HEK293 (cell line): ENCODE measurements around the gene FNDC1.

ENCODE experiments used
- AEBP2 ChIP-seq: fragments of 450-650 bp; formaldehyde crosslinking; IDR thresholded peaks from 2 replicates; pipeline ENCODE4 v1.5.1; 2016; ENCODE audit warnings: missing biosample characterization, missing genetic modification characterization, borderline replicate concordance
- ATF2 ChIP-seq: fragments of 450-650 bp; formaldehyde crosslinking; IDR thresholded peaks from 2 replicates; pipeline ENCODE4 v1.5.1; 2016; ENCODE audit warnings: missing biosample characterization, missing genetic modification characterization, low read depth
- BCL6B ChIP-seq: fragments of 450-650 bp; formaldehyde crosslinking; IDR thresholded peaks from 2 replicates; pipeline ENCODE4 v1.5.1; 2017; ENCODE audit warnings: missing biosample characterization, missing genetic modification characterization
- CTCF ChIP-seq: fragments of 450-650 bp; formaldehyde crosslinking; IDR thresholded peaks from 2 replicates; pipeline ENCODE4 v1.5.1; 2016; ENCODE audit warnings: missing biosample characterization, missing genetic modification characterization
- KLF7 ChIP-seq: fragments of 450-650 bp; formaldehyde crosslinking; IDR thresholded peaks from 2 replicates; pipeline ENCODE4 v1.5.1; 2016; ENCODE audit warnings: missing biosample characterization, missing genetic modification characterization, borderline replicate concordance
- PRDM4 ChIP-seq: fragments of 450-650 bp; formaldehyde crosslinking; IDR thresholded peaks from 2 replicates; pipeline ENCODE4 v1.5.1; 2017; ENCODE audit warnings: missing biosample characterization, missing genetic modification characterization
- SCRT2 ChIP-seq: fragments of 450-650 bp; formaldehyde crosslinking; IDR thresholded peaks from 2 replicates; pipeline ENCODE4 v1.5.1; 2016; ENCODE audit warnings: missing biosample characterization, missing genetic modification characterization
- ZBTB1 ChIP-seq: fragments of 450-650 bp; formaldehyde crosslinking; IDR thresholded peaks from 2 replicates; pipeline ENCODE4 v1.5.1; 2016; ENCODE audit warnings: missing biosample characterization, missing genetic modification characterization
- ZBTB7A ChIP-seq: fragments of 450-650 bp; formaldehyde crosslinking; IDR thresholded peaks from 2 replicates; pipeline ENCODE4 v1.5.1; 2016; ENCODE audit warnings: low read depth, missing biosample characterization, missing genetic modification characterization
- ZNF112 ChIP-seq: fragments of 450-650 bp; formaldehyde crosslinking; IDR thresholded peaks from 2 replicates; pipeline ENCODE4 v1.5.0; 2017; ENCODE audit warnings: missing biosample characterization, missing genetic modification characterization
- ZNF140 ChIP-seq: fragments of 450-650 bp; formaldehyde crosslinking; IDR thresholded peaks from 2 replicates; pipeline ENCODE4 v1.5.1; 2016; ENCODE audit warnings: missing biosample characterization, missing genetic modification characterization
- ZNF2 ChIP-seq: fragments of 450-650 bp; formaldehyde crosslinking; IDR thresholded peaks from 2 replicates; pipeline ENCODE4 v1.5.1; 2016; ENCODE audit warnings: missing biosample characterization, missing genetic modification characterization
- ZNF211 ChIP-seq: fragments of 450-650 bp; formaldehyde crosslinking; IDR thresholded peaks from 2 replicates; pipeline ENCODE4 v1.5.1; 2016; ENCODE audit warnings: low read depth, missing biosample characterization, missing genetic modification characterization
- ZNF223 ChIP-seq: fragments of 450-650 bp; formaldehyde crosslinking; IDR thresholded peaks from 2 replicates; pipeline ENCODE4 v1.5.1; 2016; ENCODE audit warnings: missing biosample characterization, missing genetic modification characterization
- ZNF239 ChIP-seq: fragments of 450-650 bp; formaldehyde crosslinking; IDR thresholded peaks from 2 replicates; pipeline ENCODE4 v1.5.1; 2016; ENCODE audit warnings: missing biosample characterization, missing genetic modification characterization
- ZNF324 ChIP-seq: fragments of 450-650 bp; formaldehyde crosslinking; IDR thresholded peaks from 2 replicates; pipeline ENCODE4 v1.5.1; 2016; ENCODE audit warnings: missing biosample characterization, missing genetic modification characterization
- ZNF48 ChIP-seq: fragments of 450-650 bp; formaldehyde crosslinking; IDR thresholded peaks from 2 replicates; pipeline ENCODE4 v1.5.1; 2016; ENCODE audit warnings: missing biosample characterization, missing genetic modification characterization
- ZNF513 ChIP-seq: fragments of 450-650 bp; IDR thresholded peaks from 2 replicates; pipeline ENCODE4 v1.5.1; 2018; ENCODE audit warnings: missing biosample characterization, missing genetic modification characterization
- ZNF548 ChIP-seq: fragments of 450-650 bp; formaldehyde crosslinking; IDR thresholded peaks from 2 replicates; pipeline ENCODE4 v1.5.1; 2016; ENCODE audit warnings: missing biosample characterization, missing genetic modification characterization
- ZNF549 ChIP-seq: fragments of 450-650 bp; IDR thresholded peaks from 2 replicates; pipeline ENCODE4 v1.5.1; 2018; ENCODE audit warnings: missing biosample characterization, missing genetic modification characterization, mild to moderate bottlenecking, inconsistent platforms, moderate library complexity
- ZNF624 ChIP-seq: fragments of 450-650 bp; formaldehyde crosslinking; IDR thresholded peaks from 2 replicates; pipeline ENCODE4 v1.5.1; 2017; ENCODE audit warnings: missing biosample characterization, missing genetic modification characterization
- ZNF660 ChIP-seq: fragments of 450-650 bp; IDR thresholded peaks from 2 replicates; pipeline ENCODE4 v1.5.1; 2018; ENCODE audit warnings: missing biosample characterization, mild to moderate bottlenecking, missing genetic modification characterization
- ZNF747 ChIP-seq: fragments of 450-650 bp; formaldehyde crosslinking; IDR thresholded peaks from 2 replicates; pipeline ENCODE4 v1.5.1; 2016; ENCODE audit warnings: missing biosample characterization, missing genetic modification characterization
- ZNF76 ChIP-seq: fragments of 450-650 bp; formaldehyde crosslinking; IDR thresholded peaks from 2 replicates; pipeline ENCODE4; 2016; ENCODE audit warnings: low read depth, missing biosample characterization, missing genetic modification characterization, borderline replicate concordance
- ZNF792 ChIP-seq: fragments of 450-650 bp; formaldehyde crosslinking; IDR thresholded peaks from 2 replicates; pipeline ENCODE4 v1.5.1; 2016; ENCODE audit warnings: missing biosample characterization, missing genetic modification characterization
- ZNF830 ChIP-seq: fragments of 450-650 bp; IDR thresholded peaks from 2 replicates; pipeline ENCODE4 v1.5.0; 2018; ENCODE audit warnings: missing biosample characterization, missing genetic modification characterization, low read depth, mild to moderate bottlenecking, moderate library complexity
- ZSCAN23 ChIP-seq: fragments of 450-650 bp; formaldehyde crosslinking; IDR thresholded peaks from 2 replicates; pipeline ENCODE4 v1.5.1; 2016; ENCODE audit warnings: missing biosample characterization, missing genetic modification characterization
- TF ChIP-seq, protein P1 (sequence below): fragments of 450-650 bp; formaldehyde crosslinking; IDR thresholded peaks from 2 replicates; pipeline ENCODE4 v1.5.1; 2016; ENCODE audit warnings: missing biosample characterization, missing genetic modification characterization
- TF ChIP-seq, protein P2 (sequence below): fragments of 450-650 bp; formaldehyde crosslinking; IDR thresholded peaks from 2 replicates; pipeline ENCODE4 v1.5.1; 2016; ENCODE audit warnings: missing biosample characterization, missing genetic modification characterization

Gene FNDC1

GRCh38 chr6:159252955-159253508, 83.8 kb downstream of the FNDC1 start (continued):
- TF ChIP-seq CTCF (tag by site-specific recombination) (peak; percentile 43; the same call in 1 of the 2 replicates), ATF2 (tag by site-specific recombination) (peak; percentile 76), PRDM4 (tag by site-specific recombination) (peak; percentile 77), ZNF549 (no peak), ZBTB1 (tag by site-specific recombination) (no peak), ZNF76 (tag by site-specific recombination) (peak; percentile 32; the same call in 1 of the 2 replicates), ZNF624 (tag by site-specific recombination) (no peak), ZBTB7A (tag by site-specific recombination) (no peak), ZNF223 (tag by site-specific recombination) (0 out of 2 replicates have a peak, but pooled peaks have one; percentile 20), ZNF2 (tag by site-specific recombination) (peak; percentile 87), ZNF324 (tag by site-specific recombination) (peak; percentile 94), AEBP2 (tag by site-specific recombination) (no peak), ZNF48 (tag by site-specific recombination) (no peak), ZNF747 (tag by site-specific recombination) (no peak), KLF7 (tag by site-specific recombination) (no peak), SCRT2 (tag by site-specific recombination) (no peak; the same call in 1 of the 2 replicates), ZNF211 (tag by site-specific recombination) (no peak), ZNF239 (tag by site-specific recombination) (no peak), ZSCAN23 (no peak), ZNF792 (tag by site-specific recombination) (no peak), ZNF660 (tag by site-specific recombination) (peak; percentile 95), ZNF140 (no peak), ZNF112 (tag by site-specific recombination) (no peak), ZNF513 (no peak), BCL6B (tag by site-specific recombination) (no peak), ZNF830 (tag by site-specific recombination) (no peak), ZNF548 (tag by site-specific recombination) (no peak)
- TF ChIP-seq, protein P1, sequence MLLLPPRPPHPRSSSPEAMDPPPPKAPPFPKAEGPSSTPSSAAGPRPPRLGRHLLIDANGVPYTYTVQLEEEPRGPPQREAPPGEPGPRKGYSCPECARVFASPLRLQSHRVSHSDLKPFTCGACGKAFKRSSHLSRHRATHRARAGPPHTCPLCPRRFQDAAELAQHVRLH: no peak; the same call in 1 of the 2 replicates
- TF ChIP-seq, protein P2, sequence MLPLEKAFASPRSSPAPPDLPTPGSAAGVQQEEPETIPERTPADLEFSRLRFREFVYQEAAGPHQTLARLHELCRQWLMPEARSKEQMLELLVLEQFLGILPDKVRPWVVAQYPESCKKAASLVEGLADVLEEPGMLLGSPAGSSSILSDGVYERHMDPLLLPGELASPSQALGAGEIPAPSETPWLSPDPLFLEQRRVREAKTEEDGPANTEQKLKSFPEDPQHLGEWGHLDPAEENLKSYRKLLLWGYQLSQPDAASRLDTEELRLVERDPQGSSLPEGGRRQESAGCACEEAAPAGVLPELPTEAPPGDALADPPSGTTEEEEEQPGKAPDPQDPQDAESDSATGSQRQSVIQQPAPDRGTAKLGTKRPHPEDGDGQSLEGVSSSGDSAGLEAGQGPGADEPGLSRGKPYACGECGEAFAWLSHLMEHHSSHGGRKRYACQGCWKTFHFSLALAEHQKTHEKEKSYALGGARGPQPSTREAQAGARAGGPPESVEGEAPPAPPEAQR: no peak
